Activated T-cell treated with anti-CD3 and anti-CD28 coated beads for 48 hours (primary cell): ENCODE measurements around the gene TNFSF9.

ENCODE experiments used
- DNase-seq: peaks from one replicate; pipeline ENCODE4 v3.0.0-alpha.2; 2020; ENCODE audit warnings: low read depth

Gene TNFSF9

DNA sequence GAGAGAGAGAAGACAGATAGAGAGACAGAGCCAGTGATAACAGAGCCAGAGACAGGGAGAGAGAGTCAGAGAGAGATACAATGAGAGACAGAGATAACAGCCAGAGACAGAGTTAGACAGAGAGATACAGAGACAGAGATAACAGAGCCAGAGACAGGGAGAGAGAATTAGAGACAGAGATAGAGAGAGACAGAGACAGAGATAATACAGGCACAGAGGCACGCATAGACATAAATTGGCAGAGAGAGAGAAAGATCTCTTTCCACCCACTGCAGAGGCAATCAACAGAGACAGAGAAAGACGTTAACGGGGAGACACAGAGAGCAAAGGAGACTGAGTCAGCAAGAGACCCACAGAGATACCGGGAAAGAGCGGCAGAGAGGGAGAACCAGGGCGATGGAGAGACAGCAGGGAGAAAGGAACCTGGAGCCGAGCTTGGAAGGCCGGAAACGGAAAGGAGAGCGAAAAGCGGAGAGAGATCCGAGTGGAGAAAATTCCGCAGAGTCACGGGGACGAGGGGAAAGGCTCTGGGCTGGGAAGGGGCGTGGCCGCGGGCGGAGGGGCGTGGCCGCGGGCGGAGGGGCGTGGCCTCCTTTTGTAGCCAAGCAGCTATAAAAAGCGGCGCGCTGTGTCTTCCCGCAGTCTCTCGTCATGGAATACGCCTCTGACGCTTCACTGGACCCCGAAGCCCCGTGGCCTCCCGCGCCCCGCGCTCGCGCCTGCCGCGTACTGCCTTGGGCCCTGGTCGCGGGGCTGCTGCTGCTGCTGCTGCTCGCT lies at the start of gene TNFSF9:
TSS of gene TNFSF9 (plus strand) at position 641 of the 777 bp plus-strand sequence. CDS start at position 652, 11 bp downstream.
- DNase-seq: peak; percentile 80

DNA sequence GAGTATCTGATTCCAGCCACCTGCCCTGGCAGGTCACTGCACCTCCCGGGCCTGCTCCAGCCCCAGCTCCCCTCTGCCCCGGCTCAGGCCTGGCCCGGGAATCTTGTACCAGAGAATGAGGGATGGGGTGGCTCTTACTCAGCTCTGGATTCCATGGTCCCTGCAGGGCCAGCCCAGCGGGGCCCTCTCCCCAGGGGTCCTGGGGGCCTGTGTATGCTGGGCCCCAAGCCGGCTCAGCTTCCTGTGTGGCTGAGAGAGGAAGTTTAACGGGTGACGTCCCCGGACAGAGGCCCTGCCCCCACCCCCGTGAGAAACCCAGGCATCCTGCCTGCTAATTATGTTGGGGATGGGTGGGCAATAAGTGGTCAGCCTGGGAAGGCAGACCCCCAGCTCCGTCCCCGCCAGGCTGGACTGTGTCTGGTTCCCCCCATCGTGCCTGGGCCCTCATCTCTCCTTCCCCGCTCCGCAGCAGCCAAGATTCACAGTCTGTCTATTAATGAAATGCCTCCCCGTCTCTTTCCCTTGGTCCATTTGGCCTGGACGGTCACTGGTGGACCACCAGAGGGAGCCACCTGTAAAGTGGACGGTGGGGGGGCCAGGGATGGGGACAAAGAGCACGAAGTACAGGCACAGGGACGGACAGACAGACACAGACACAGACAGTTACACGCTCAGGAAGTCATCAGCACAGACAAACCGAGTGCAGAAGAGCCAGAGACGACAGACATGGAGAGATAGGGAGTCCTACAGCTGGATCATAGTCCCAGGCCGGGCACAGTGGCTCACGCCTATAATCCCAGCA lies 49.1 kb upstream of the TNFSF9 start, which contains the start of gene DENND1C:
TSS of gene DENND1C (minus strand) at position 247 of the 802 bp plus-strand sequence. CDS start at position 155, 92 bp downstream.
- peak; percentile 52 for DNase-seq

- no peak for DNase-seq
These were observed 48.5 kb upstream of the TNFSF9 start for GRCh38 chr19:6482343-6482686.

DNA sequence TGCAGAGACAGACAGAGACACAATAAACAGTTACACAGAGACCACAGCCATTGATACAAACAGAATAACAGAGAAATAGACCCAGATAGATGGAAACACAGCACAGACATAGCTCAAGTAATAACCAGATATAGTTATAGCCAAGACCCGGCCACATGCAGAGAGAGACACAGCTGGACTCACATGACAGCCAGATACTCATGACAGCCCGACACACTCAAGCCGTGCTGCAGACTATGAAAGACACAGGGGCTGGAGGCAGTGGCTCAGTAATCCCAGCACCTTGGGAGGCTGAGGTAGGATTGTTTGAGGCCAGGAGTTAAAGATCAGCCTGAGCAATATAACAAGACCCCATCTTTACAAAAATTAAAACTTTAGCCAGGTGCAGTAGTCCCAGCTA lies 47.6 kb upstream of the TNFSF9 start:
- DNase-seq: no peak

- DNase-seq: no peak
These were observed 46.6 kb upstream of the TNFSF9 start for GRCh38 chr19:6484230-6484629.

GRCh38 chr19:6484831-6485230 lies 46.0 kb upstream of the TNFSF9 start:
- no peak for DNase-seq

- DNase-seq: no peak
These were observed 41.4 kb upstream of the TNFSF9 start for GRCh38 chr19:6489278-6490061.

DNA sequence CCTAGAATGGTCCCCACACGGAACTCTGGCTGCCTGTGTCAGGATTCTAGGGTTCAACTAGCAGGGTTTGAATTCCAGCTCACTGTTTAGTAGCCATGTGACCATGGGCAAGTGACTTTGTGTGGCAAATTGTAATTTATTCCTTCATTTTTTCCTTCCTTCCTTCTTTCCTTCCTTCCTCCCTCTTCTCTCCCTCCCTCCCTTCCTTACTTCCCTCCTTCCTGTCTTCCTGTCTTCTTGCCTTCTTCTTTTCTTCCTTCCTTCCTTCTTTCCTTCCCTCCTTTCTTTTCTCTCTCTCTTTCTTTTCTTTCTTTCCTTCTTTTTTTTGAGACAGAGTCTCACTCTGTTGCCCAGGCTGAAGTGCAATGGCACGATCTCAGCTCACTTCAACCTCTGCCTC lies 40.7 kb upstream of the TNFSF9 start:
- no peak for DNase-seq

GRCh38 chr19:6491802-6492592 lies 38.8 kb upstream of the TNFSF9 start:
- DNase-seq: no peak

DNA sequence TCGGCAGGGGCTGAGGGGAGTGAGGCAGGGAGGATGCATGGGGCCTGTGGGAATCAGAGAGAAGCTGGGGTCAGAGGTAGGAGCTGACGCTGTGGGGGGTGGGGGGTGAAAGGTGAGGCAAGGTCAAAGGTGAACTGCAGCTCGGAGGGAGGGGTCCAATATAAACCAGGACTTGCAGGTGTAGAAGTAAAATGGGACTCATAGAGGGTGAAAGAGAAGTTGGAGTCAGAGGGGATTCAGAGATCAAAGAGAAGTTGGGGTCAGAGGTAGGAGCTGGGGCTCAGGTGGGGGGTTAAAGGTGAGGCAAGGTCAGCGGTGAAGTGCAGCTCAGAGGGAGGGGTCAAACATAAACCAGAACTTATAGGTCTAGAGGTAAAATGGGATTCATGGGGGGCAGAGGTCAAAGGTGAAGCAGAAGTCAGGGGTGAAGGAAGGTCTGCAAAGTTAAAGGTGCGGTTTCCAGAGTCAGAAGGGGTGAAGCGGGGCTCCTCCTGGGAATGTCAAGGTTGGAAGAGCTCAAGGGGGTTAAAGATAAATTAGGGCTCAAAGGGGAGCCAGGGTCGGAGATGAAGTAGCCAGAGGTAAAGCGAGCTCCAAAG lies 36.3 kb upstream of the TNFSF9 start:
- no peak for DNase-seq

GRCh38 chr19:6495947-6496346 lies 34.9 kb upstream of the TNFSF9 start:
- DNase-seq: no peak

GRCh38 chr19:6498294-6499036 lies 32.4 kb upstream of the TNFSF9 start:
- no peak for DNase-seq

GRCh38 chr19:6499052-6499790 lies 31.6 kb upstream of the TNFSF9 start:
- DNase-seq: no peak

DNA sequence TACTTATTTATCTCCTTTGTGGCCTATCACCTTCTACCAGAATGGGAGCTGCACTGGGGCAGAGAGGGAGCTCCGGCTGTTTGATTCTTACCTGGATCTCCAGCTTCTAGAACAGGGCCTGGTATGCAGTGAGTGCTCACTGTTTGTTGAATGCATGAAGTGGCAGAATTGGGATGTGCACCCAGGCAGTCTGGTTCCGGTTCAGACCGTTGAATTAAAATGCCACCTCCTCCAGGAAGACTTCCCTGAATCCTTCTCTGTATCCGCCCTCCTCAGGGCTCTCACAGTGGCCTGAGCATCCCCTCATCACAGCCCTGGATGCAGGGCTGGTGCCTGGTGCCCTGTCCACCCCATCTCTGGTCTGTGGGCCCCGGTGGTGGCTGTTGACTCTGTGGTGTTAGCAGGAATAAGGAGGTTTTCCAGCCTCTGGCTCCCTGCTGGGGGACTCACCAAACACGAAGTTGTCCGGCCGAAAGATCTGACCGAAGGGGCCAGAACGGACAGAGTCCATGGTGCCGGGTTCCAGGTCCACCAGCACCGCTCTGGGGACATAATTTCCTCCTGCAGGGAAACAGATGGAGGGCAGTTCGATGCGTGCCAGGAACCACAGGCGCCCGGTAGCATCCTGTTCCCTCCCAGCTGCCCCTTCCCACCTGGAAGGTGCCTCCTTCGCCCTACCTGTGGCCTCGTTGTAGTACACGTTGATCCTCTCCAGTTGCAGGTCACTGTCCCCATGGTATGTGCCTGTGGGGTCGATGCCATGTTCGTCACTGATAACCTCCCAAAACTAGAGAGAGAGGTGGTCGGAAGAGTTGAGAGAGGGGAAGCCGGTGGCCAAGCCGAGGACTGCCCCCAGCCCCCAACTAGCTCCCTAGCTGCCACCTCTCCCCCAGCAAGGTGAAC lies 29.7 kb upstream of the TNFSF9 start:
- no peak for DNase-seq

GRCh38 chr19:6501740-6502648 lies 28.8 kb upstream of the TNFSF9 start, which contains the start of gene TUBB4A:
Gene TUBB4A, minus strand, starts transcription at chr19:6502309. Its CDS starts 97 bp downstream, at chr19:6502212.
- DNase-seq: peak; percentile 47

DNA sequence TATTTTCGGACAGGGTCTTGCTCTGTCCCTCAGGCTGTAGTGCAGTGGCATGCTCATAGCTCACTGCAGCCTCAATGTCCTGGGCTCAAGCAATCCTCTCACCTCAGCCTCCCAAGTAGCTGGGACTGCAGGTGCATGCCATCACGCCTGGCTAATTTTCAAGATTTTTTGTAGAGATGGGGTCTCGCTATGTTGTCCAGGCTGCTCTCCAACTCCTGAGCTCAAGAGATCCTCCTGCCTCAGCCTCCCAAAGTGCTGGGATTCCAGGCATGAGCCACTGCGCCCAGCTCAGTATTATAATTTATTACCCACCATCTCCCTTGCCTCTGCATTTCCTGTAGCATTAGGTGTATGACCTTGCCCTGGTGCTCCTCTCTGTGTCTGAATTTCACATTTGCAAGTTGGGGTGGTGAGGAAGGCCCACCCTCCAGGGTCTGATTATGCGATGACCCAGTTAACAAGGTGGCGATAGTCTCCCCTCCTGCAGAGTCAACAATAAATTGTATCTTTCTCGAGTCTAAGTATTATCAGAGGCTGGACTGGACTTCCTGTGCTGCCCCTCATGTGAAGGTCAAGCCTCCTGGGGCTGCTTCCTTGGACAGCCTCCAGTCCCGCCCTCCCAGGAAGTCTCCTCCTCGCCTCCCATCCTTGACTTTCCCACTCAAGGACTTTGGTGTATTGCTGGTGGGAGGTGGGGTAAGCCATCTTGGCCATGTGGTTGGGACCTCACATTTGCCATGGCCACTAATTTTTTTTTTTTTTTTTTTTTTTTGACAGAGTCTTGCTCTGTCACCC lies 27.2 kb upstream of the TNFSF9 start:
- DNase-seq: no peak
